Bone marrow (tissue), 2 donors: Measurements from ENCODE around the gene ZC3HAV1L.
"Not testable (repeated sequence)": the region's sequence is repeated elsewhere in the genome, so short reads cannot be mapped to it uniquely, and the experiment has no call there.

Experiments used
- DNase-seq, 2 donors: peaks; one replicate each; lab custom pipeline; 2025; lab: John Stamatoyannopoulos, UW

The ZC3HAV1L gene

DNA sequence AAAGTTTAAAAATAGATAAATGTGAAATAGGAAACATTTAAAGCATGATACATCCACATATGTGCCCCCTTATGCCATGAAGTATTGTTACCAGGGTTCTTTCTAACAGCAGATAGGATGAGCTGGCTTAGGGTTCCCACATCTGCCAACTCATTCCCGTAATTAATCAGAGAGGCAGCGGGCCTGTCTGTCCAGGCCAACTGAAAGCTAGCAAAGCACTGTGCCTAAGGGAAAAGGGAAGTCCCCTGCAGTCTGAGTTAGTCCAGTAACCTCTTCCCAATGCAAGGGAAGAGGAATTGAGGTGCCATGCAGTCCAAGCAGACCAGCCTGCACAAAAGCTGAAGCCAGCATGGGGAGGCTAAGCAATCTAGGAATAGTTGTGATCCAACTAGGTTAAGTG lies 18.3 kb upstream of the ZC3HAV1L start:
- DNase-seq, result no peak

DNA sequence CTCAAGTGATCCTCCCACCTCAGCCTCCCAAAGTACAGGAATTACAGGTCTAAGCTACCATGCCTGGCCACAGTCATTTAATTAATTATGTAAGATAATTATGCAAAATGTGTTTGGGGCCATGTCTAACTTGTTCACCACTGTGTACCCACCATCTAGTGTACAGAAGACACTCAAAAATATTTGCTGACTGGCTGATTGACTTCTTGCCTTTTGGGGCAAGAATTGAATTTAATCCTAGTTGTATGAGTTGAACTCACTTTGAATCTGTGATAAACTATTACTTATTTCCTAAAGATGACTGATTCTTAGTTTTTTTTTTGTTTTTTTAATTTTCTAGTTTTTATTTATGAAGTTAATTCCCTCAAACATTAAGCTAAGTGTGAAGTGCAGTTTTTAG lies 15.8 kb upstream of the ZC3HAV1L start:
- no peak for DNase-seq

DNA sequence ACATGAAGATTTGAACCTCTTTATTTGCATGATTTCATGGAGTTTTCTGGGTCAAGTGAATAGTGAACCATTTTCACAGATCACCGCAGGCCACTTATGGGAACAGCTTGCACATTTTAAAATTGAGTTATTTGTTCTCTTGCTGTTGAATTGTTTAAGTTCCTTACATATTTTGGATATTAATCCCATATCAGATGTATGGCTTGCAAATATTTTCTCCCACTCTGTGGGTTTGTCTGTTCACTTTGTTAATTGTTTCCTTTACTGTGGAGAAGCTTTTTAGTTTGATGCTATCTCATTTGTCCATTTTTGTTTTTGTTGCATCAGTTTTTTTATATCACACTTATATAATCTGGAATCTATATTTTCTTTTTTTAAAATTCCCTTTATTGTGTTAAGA lies 14.1 kb upstream of the ZC3HAV1L start:
- DNase-seq, result no peak

DNA sequence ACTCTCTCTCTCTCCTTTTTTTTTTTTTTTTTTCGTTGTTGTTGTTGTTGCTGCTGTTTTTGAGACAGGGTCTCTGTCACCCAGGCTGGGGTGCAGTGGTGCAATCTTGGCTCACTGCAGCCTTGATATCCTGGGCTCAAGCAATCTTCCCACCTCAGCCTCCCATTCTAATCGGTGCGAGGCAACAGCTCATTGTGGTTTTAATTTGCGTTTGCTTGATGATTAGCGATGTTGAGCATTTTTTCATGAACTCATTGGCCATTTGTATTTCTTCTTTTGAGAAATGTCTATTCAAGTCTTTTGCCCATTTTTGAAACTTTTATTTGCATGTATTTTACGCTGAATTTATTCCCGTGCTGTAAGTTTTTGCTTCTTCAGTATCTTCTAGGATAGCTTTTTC lies 13.3 kb upstream of the ZC3HAV1L start:
- no peak for DNase-seq

DNA sequence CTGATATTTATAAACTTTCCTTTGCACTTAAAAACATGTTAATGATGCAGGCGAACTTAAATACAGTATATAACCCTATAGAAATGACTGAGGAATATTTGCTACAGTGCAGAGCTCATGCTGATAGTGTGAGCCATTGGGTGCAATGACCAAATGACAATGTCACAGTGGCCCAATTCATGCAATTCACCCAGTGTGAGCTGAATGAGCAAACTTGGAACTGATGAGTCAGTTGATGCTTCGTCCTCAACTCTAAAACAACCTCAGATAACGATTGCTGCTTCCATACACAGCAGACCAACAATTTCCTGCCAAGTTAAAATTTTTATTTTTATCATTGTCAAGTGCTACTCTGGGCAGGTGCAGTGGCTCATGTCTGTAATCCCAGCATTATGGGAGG lies 12.1 kb upstream of the ZC3HAV1L start:
- DNase-seq, result no peak

DNA sequence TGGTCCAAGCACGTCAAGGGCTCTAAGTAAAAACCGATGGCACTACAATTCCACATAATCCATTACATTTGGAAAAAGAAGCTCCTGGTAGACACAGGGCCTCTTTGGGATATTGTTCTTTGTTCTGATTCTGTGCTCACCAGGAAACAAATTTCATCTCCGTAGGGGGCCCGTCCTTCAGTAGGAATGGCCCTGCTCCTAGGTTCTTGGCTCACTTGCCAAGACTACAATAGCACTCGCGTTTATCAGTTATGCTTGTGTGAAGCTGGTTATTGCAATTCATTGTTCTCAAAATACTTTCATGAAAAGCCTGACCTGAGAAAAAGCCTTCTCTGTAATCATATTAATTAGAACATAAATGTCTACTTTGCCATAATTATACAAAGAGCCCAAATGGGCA lies 10.3 kb upstream of the ZC3HAV1L start:
- no peak for DNase-seq

DNA sequence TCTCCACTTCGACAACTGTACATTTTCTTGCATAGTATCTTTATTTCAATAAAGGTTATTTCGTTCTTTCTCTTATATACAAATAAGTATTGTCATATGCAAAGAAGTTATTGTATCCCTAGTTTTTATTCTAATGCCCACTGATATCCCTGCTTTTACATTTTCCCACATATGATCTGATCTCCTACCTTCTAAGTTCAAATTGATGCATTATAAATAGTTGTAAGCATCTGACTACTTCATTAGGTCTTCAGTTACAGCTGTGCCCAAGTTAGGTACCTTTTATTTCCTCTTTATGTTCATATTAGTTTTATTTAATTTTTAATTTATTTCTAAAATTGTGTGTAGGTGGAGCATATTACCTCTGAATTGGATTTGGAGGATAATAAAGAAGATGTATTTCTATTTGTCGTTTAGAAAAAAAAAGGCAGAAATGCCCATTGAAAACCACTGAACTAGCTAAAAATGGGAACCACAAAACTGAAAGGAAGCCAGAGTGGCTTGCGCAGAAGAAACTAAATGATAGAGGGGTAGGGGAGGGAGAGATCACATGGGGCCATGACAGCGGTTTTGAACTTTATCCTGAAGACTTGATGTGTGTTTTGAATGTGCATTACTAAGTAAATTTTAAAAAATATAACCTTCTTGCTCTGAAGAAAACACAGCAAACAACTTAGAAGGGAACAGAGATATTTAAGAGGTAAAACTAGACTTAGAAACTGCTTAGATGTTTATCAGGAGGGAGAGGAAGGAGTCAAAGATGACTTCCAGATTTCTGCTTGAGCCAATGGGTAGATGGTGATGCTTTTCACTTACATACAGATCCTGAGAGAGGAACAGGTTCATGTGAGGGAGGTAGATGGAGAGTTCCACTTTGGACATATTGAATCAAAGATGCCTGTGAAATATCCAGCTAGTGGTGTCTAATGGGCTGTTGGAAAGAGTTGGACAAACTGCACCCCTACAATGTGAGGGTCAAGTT lies 9.3 kb upstream of the ZC3HAV1L start:
- DNase-seq, result peak in 1 of 2 donors; percentile 62

DNA sequence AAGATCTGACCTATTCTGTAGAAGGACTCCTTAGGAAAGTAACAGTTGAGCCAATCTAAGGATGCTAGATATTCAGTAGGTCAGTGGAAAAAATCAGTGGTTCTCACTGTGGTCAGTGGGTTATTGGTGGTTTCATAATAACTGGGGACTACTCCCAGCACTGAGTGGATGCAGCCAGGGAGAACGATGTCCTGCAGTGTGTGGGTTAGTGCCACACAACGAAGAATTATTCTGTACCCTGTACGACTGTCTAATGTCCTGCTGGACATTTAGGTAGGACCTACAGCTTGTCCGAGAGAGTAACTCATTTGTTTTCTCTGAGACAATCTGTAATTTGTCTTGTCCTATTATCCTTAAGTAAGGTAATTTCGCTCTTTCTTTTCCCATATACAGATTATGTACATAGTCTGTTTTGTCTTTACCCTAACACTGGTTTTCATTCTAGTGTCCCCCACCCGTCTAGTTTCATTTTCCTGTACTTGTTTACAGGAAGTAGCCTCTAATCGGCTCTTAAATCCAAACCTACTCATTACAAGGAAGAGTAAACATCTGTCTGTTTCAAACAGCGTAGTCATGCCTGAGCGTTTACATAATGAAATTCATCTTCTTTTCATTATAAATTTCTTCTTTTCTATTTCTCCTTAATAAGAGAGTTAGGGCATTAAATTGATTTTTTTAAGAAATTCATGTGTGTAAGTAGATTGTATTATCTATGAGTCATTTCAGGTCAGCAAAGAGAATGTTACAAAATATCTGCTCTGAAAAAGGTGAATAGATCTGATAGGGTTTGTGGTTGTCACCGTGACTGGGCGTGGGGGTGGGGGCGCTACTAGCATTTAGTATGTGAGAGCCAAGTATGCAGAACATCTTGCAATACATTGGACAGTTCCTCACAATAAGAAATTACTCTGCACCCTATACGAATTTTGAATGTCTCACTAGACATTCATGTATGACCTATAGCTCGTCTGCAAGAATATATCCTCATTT lies 8.3 kb upstream of the ZC3HAV1L start:
- DNase-seq, result peak in 1 of 2 donors; percentile 37

DNA sequence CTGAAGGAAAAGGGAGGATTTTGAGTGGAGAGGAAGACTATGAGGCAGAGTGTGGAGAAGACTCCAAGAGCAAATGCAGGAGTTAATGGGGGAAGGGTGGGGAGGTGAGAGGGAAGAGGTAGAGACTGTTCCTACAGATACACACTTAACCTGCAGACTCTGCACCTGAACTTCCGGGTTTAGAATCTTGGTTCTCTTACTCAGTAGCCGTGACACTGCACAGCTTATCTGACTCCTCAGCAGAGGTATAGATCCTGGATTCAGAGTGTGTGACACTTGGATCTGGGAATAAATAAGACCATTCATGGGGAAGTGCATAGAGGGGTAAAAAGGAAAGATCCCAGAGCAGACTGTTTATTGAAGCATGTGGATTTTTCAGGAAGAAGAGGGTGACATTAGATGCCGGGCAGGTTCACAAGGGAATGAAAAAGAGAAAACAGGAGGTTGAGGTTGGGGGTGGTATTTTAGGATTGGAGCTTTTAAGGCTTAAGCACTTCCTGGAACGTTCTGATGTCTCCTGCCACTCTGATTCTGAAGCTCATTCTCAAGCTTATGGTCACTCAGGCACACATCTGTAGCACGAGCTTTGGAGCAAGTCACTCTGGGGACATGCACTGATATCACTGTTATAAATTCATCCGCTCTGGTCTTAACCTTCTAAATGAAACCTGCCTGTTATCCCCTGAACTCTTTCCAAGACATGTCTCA lies 5.7 kb upstream of the ZC3HAV1L start:
- no peak for DNase-seq

DNA sequence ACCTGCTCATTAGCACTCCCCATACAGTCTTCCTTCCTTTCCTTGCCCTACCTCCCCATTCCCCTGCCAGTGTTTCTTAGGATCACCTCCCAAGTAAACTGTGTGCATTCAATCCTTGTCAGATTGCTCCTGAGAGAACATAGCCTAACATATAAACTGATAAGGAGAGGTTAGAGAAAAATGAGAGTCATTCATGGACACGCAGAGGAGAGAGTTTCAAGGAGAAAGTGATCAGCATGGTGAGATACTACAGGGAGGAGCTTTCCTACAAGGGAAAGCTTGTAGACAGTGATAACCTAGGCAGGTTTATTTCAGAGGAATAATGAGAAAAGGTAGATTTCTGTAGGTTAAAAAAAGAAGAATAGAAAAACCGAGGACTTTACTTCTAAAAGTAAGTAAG lies 2.8 kb upstream of the ZC3HAV1L start:
- DNase-seq, result no peak

DNA sequence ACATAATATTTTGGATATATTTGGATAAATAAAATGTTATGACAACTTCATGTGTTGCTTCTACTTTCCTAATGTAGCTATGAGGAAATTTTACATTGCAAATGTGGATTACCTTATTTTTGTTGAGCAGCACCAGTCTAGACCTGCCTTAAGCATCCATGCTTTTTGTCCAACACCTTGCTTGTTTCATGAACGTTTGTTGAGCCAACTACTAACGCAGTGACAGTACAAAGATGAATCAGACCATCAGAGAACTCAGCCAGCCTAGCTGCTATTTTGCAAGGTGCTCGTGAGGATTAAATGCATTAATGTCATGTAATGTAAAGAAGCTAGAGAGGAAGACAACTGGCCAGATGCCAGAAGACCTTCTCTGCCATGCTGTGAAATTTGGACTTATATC lies 1.1 kb upstream of the ZC3HAV1L start:
- no peak for DNase-seq

DNA sequence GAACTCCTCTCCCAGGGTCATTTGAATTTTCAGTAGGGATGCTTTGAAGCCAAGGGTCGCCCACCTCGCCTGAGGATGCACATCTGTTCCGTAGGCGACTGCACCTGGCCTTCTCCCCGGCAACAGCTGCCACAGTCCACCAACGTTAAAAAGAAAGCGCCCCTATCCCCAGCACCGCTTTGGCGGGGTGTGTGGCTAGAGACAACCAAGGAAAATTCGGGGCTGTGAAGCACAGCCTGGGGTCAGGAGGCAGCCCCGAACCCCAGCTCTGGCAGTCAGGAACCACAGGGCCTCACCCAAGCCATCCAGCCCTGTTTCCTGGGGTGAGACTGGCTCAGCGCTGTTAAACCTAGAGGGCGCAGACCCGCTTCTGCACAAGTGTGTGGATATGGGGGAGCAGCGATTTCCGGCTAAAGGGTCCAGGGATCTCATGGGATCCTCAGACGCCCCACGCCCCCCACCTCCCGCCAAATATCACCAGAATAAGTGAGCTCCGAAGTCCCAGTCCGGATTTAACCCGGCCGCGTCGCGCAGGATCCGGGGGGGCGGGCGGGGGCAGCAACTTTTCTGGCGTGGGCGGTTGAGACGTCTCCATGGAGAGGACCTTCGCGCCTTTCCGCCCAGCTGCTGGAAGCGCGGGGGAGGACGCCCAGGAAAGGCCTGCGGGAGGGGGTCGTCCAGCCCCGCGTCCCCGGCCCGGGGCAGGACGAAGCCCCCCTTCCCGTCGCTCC lies 822 bp downstream of the ZC3HAV1L start:
- DNase-seq, result no peak

DNA sequence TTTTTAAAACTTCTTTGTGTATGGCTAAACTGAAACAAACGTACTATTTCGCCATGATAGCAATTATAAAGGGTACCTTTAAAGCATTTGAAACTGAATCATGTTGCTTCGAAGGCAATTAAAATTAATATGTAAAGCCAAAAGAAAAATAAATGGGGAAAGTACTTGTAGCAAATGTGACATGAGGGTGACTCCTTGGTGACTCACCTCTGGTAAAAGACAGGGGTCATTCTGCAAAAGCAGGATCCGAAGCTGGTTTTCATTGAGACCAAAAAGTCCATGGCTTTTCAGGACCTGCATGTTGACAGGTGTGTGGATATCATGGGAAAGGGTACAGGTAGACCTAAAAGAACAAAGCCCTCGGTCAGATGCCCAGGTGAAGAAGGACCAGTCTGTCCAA lies 1.5 kb downstream of the ZC3HAV1L start:
- DNase-seq, result no peak

DNA sequence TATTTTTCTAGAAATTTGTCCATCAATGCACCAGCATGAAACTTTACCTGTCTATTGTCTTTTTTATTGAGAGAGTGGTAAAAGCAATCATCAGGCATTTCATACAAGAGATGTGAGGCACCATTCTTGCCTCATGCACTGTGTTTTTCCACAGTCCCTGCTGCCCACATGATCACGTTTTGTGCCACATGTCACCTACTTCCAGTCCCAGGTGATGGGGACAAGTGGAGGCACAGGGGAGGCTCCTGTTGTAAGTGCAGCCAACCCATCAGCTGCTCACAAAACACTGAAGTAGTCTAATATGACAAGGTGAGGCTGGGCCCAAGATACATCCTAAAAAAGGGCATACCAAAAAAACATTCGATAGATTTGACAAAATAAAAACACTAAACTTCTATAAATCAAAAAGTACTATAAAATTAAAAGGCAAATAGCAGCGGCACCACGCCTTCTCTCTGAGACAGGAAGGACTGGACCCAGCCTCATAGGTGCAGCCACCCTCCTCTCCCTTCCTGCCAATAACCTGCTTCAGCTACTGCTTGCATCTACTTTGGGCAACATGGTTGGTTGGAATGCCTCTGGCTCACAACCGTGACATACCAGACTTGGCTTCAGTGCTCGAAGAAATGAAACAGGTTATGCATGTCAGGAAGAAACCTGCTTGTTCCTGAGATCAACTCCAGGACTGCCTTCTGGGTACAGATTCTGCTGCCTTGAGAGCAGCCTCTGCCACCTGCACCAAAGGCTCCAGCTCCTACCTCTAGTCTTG lies 2.3 kb downstream of the ZC3HAV1L start:
- DNase-seq, result no peak

DNA sequence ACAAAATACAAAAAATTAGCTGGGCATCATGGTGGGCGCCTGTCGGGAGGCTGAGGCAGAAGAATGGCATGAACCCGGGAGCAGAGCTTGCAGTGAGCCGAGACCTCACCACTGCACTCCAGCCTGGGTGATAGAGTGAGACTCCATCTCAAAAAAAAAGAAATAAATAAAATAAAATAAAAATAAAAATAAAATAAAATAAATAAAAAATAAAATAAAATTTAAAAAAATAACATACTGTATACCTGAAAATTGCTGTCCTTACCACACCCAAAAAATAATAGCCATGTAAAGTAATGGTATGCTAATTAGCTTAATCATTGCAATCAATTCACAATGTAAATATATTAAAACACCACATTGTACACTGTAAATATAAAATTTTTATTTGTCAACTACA lies 3.4 kb downstream of the ZC3HAV1L start:
- no peak for DNase-seq

DNA sequence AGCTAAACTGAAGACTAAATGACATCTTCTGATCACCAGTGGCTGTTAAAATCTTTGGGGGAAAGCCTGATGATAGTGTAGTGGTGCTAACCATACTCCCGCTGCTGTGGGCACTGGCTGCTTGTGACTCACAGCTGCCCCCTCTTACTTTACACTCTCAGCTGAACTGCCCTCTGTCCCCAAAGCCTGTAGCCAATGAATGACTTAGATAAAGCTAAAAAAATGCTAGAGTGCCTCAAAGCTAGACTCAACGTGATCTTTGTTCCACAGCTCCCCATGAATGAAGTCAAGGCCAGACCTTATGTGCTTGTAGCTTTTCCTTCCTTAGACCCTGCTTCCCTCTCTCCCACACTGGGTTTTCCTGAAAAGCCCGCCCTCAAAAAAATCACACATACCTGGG lies 6.5 kb downstream of the ZC3HAV1L start:
- no peak for DNase-seq

DNA sequence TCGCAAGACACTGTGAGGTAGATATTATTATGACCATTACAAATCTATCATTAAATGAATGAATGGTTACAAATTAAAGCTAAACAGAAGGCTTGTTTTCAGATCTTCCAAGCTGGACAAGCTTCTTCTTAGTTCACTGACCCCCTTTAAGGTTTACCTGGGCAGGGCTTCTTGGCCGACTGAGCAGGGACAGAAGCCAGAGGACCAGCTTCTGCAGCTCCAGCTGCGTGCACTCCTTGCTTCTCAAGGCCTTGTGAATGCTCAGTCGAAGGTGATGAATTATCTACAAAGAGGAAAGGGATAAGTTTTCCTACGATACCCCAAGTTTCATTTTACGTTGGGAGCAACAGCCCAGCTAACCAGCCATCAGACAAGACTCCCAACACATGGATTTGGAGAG lies 9.3 kb downstream of the ZC3HAV1L start:
- no peak for DNase-seq

DNA sequence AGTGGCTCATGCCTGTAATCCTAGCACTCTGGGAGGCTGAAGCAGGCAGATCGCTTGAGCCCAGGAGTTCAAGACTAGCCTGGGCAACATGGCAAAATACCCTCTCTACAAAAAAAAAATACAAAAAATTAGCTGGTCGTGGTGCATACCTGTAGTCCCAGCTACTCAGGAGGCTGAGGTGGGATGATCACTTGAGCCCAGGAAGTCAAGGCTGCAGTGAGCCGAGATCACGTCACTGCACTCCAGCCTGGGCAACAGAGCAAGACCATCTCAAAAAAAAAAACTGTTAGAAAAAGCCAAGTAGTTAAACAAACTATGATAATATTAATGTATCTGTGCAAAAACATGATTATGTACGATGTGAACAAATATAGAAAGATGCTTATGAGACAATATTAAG lies 10.0 kb downstream of the ZC3HAV1L start:
- not testable (repeated sequence) for DNase-seq

DNA sequence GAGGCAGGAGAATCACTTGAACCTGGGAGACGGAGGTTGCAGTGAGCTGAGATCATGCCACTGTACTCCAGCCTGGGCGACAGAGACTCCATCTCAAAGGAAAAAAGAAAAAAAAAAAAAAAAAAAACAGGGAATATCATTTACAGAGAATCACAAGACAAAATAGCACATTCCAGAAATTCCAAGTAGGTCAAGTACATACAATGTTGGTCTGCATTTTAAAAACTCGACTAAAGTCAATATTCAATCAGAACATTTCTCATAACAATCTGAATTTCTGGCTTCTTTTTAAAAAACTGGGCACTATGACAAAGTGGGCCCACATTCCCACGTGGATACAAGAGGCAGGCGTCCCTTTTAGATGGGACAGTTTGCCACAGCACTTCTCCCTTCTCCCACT lies 12.8 kb downstream of the ZC3HAV1L start:
- DNase-seq, result no peak

DNA sequence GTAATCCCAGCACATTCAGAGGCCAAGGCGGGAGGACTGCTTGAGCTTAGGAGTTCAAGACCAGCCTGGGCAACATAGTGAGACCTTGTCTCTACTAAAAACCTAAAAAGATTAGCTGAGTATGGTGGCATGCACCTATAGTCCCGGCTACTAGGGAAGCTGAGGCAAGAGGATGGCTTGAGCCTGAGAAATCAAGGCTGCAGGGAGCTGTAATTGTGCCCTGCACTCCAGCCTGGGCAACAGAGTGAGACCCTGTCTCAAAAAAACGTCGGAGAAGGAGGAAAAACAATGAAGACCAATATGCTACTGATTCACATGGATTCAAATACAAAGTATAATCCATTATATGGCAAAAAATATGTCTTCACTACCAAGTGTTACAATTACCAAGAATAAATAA lies 13.6 kb downstream of the ZC3HAV1L start:
- DNase-seq, result no peak

DNA sequence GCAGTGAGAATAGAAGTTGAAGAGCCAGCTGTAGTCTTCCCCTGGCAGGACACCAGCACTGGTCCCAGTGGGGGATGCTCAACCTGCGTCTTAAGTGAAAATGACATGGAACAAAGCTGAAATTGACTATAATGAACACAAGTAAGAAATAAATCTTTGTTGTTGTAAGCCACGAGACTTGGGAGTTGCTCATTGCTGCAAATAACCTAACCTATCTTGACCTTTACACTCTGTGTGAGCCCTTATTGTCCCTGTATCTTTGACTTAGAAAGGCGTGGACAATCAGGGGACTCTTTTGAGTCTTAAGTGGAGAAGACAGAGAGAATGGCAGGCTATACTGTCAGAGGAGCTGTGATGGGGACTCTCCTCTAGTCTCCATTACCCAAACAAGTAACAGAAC lies 16.9 kb downstream of the ZC3HAV1L start:
- DNase-seq, result no peak
